Activated T-cell treated with anti-CD3 and anti-CD28 coated beads, Interleukin-2, amount 50 U/mL, for 24 hours (primary cell): ENCODE results near the gene PLSCR4.

Experiments used
- DNase-seq: peaks from one replicate; pipeline ENCODE4 v3.0.0-alpha.2; 2020
- H3K27ac Mint-ChIP-seq: 2 replicates; pipeline ENCODE4 v1.8.0; 2020; ENCODE audit warnings: mild to moderate bottlenecking, mixed read lengths
- H3K27me3 Mint-ChIP-seq: 2 replicates; pipeline ENCODE4 v1.8.0; 2020; ENCODE audit warnings: mixed read lengths
- H3K36me3 Mint-ChIP-seq: 2 replicates; pipeline ENCODE4 v1.8.0; 2020; ENCODE audit warnings: low read depth, mixed read lengths
- H3K4me1 Mint-ChIP-seq: 2 replicates; pipeline ENCODE4 v1.8.0; 2020; ENCODE audit warnings: low read depth, mixed read lengths
- H3K4me3 Mint-ChIP-seq: 2 replicates; pipeline ENCODE4 v1.8.0; 2020; ENCODE audit warnings: mild to moderate bottlenecking, moderate library complexity, mixed read lengths
- H3K9me3 Mint-ChIP-seq: 2 replicates; pipeline ENCODE4 v1.8.0; 2020; ENCODE audit warnings: mixed read lengths

The PLSCR4 gene

DNA sequence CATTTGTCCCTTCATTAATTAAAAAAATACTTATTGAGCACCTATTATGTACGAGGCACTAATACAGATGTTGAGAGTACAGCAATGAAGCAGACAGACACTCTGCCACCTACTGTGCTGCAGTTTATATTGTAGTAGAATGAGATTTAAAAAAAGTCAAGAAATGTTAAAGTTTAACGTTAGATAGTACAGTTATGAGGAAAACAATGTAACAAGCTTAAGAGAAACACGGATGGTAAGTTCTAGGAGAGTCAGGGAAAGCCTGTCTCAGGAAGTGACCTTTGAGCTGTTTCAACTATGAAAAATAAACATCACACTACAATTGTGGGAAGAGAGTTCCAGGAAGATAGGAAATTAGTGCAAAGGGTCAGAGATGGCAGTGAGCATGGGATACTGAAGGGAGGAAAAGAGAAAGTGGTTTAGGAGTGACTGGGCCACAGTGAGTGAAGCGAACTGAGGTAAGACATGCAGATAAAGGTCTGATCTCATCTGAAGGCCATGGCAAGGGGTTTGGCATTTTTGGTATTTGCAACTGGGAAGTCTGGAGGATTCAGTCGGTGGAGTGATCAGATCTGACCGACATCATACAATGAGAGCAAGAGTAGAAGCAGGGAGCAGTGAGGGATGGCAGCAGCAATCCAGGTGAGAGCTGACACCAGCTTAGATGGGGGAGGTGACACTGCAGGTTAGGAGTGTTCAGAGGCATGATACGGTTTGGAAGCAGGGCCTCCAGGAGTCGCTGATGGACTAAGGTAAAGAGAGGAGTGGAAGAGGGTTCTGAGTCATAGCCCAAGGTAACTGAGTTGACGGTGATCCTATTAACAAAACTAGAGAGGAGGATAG is 28.5 kb downstream of the PLSCR4 start:
- H3K4me3 Mint-ChIP-seq: no peak overlapping the region
- H3K36me3 Mint-ChIP-seq: no peaks in the 10 kb centered on the region
- peaks cover 5% of the 10 kb centered on the region for H3K27me3 Mint-ChIP-seq
- H3K9me3 Mint-ChIP-seq: no peaks in the 10 kb centered on the region
- H3K4me1 Mint-ChIP-seq: no peaks in the 10 kb centered on the region
- no peak for DNase-seq
- H3K27ac Mint-ChIP-seq: peak overlapping the region; percentile 13

DNA sequence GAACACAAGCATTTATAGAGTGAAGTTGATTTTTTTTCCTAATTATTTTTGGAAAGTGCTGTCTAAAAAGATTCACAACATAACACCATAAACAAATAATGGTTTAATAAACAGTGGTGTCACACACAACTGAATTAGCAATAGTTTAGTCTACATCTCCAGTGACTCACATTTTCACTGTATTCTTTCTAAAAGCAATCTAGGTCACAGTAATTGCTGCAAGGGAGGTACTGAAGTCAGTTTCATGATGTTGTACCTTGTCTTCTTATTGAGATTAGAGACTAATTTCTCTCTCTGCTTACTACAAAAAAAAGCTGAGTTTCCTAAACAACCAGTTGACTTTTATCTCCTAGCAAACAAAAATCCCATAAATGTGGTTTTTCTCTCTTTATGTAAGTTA is 29.6 kb downstream of the PLSCR4 start:
- Mint-ChIP-seq H3K4me1 (no peaks in the 10 kb centered on the region), H3K36me3 (no peaks in the 10 kb centered on the region), H3K4me3 (no peak overlapping the region), H3K27ac (no peak overlapping the region), H3K9me3 (no peaks in the 10 kb centered on the region), H3K27me3 (peaks cover 9% of the 10 kb centered on the region)
- DNase-seq: no peak

DNA sequence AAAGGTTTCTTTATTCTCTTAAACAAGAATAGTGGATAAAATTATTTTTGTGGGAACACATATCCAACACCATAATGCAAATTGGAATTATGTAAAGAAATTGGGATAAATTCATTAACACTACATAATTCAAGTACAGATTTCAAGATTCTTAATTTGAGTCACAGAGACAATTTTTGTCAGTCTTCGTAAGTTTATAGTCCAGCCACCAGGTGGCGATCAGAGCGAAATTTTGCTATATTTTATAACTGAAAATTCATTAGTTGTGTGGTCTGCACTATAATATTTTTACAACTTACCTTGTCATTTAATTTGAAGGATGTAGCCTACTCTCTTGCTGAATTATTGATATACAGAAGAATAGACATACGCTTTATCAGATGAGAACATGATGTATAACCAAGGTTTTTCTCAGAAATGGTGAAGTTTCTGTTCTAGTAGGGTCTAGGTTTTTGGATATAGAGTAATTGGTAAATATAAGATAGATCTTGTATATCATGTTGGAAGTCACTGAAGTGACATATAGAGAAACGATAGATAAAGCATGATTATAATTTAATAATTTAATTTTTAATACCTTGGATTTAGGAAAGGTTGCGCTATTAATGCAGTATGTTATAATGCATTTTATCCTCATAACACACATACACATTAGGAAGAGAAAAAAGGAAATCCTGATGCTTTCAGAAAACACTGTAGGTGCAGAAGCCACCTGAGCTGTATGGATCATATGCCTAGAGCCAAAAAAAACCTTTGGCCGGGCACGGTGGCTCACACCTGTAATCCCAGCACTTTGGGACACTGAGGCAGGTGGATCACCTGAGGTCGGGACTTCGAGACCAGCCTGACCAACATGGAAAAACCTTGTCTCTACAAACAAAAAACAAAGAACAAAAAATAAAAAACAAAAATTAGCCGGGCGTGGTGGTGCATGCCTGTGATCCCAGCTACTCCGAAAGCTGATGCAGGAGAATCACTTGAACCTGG is 31.7 kb downstream of the PLSCR4 start:
- no peak overlapping the region for H3K27ac Mint-ChIP-seq

DNA sequence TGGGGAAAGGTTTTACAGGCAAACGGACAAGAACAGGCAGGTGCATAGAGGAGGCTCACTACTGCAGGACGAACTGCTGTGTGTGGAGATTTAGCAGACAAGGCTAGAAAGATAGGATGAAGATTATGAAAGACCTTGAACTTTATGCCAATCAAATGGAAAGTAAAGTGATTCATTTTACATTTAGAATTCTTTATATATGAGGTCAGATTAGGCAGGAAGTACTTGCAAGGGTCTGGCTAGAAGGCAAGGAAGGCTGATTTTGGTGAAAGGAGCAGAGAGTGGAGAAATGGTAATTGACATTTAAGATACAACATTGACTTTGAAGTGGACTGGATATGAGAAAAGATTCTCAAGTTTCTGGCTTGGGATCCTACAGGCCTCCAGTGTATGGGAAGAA is 33.6 kb downstream of the PLSCR4 start:
- Mint-ChIP-seq H3K27me3 (peaks cover 9% of the 10 kb centered on the region), H3K27ac (no peak overlapping the region), H3K9me3 (no peaks in the 10 kb centered on the region), H3K4me1 (no peaks in the 10 kb centered on the region), H3K4me3 (no peak overlapping the region), H3K36me3 (no peaks in the 10 kb centered on the region)
- DNase-seq: no peak

More for the DNA sequence above, 31.7 kb downstream of the PLSCR4 start:
- Mint-ChIP-seq H3K36me3 (no peaks in the 10 kb centered on the region), H3K4me1 (no peaks in the 10 kb centered on the region), H3K27me3 (peaks cover 9% of the 10 kb centered on the region), H3K4me3 (no peak overlapping the region), H3K9me3 (no peaks in the 10 kb centered on the region)
- DNase-seq: peak; percentile 39

DNA sequence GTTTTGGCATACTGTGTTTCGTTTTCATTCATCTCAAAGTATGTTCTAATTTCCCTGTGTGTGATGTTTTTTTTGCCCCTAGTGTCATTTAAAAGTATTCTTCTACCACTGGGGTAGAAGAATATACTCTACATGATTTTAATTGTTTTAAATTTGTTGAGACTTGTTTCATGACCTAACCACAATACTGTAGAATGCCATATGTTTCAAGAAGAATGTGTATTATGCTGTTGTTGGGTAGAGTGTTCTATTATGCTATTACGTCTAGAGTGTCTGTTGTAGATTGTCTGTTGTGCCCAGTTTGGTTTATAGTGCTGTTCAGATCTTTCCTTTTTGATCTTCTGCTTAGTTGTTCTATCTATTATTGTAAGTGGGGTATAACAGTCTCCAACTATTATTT is 36.4 kb downstream of the PLSCR4 start:
- Mint-ChIP-seq H3K36me3 (no peaks in the 10 kb centered on the region), H3K27ac (no peak overlapping the region), H3K4me3 (no peak overlapping the region), H3K27me3 (peaks cover 9% of the 10 kb centered on the region), H3K9me3 (no peaks in the 10 kb centered on the region), H3K4me1 (no peaks in the 10 kb centered on the region)
- no peak for DNase-seq

DNA sequence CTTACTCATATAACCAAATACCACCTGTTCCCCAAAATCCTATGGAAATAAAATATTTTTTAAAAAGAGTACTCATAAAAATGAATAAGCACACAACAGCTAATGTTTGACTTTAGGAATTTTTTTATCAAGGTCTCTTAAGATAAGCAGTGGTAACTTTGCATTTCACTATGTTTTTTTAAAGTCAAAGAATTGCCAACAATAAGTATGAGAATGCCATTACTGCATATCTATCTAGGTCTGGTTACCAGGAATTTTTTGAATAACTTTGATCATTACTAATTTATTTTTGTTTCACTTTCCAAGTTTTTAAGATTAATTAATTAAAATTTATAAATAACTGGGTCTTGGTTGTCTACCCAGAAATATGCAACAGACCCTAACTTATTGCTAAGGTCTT is 41.5 kb downstream of the PLSCR4 start:
- no peaks in the 10 kb centered on the region for H3K36me3 Mint-ChIP-seq
- H3K27ac Mint-ChIP-seq: no peak overlapping the region
- no peaks in the 10 kb centered on the region for H3K9me3 Mint-ChIP-seq
- no peaks in the 10 kb centered on the region for H3K4me1 Mint-ChIP-seq
- no peak overlapping the region for H3K4me3 Mint-ChIP-seq
- DNase-seq: no peak
- H3K27me3 Mint-ChIP-seq: no peaks in the 10 kb centered on the region

DNA sequence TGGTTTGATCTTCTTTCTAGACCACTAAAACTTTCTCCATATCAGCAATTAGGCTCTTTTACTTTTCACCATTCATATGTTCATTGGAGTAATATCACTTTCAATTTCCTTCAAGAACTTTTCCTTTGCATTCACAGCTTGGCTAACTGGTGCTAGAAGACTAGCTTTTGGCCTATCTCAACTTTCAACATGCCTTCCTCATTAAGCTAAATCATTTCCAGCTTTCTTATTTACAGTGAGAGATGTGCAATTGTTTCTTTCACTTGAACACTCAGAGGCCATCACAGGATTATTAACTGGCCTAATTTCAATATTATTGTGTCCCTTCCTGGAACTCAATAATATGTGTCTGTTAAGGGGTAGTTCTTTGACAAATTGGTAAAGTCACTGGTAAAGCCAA is 47.1 kb downstream of the PLSCR4 start:
- no peaks in the 10 kb centered on the region for H3K4me1 Mint-ChIP-seq

DNA sequence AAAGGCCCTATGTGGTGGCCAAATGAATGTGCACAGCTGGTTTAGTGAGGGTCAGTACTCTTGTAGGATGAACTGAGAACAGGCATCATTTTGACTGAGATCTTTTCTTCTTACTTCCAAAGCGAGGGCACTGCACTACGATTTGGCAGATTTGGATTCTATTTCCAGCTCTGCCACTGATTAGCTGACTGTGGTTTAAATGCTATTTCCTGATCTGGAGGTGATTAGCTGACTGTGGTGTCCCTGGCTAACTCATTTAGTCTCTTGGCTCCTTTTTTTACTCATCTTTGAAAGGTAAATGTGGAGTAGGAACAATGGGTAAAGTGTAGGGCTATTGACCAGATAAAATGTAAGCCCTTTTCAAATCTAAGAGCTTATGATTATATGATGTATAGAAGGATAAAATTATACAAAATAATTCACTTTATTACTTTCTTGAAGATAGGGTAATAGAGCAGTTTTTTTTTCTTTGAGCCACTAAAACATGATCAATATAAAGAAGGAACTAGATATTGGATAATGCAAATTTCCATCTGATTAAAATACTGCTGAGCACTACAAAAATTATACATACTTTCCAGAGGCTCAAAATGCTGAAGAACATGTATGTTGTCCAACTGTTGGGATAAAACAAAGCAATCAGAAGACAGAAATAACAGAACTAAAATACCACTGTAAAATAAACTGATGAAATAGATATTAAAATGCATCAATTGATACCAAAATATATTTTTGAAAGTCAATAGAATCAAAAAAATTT is 50.3 kb downstream of the PLSCR4 start:
- no peak overlapping the region for H3K27ac Mint-ChIP-seq
- no peaks in the 10 kb centered on the region for H3K4me1 Mint-ChIP-seq
- peaks cover 3% of the 10 kb centered on the region for H3K27me3 Mint-ChIP-seq
- no peaks in the 10 kb centered on the region for H3K9me3 Mint-ChIP-seq
- no peak overlapping the region for H3K4me3 Mint-ChIP-seq
- DNase-seq: no peak
- no peaks in the 10 kb centered on the region for H3K36me3 Mint-ChIP-seq

More for the DNA sequence above, 47.1 kb downstream of the PLSCR4 start:
- Mint-ChIP-seq H3K36me3 (no peaks in the 10 kb centered on the region), H3K27ac (no peak overlapping the region), H3K9me3 (no peaks in the 10 kb centered on the region), H3K4me3 (no peak overlapping the region), H3K27me3 (peaks cover 3% of the 10 kb centered on the region)
- no peak for DNase-seq

DNA sequence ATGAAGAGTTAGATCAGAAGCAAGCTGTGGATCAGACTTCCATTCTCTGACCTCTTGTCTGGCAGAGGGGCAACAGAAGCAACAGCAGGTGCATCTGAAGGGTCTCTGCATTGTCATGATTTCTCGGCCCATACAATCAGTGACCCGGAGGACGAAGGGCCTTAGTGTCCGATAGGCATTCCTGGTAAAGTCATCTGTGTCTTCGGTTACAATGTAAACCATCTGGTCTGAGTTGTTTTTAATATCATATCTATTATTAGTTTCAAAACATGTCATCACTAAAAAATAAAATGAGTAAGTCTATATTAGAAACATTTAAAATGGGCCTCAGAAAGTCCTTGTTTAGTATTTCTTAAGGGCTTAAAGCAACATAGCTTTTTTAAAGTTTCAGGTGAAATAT is 51.1 kb downstream of the PLSCR4 start:
- DNase-seq: no peak
- Mint-ChIP-seq H3K4me1 (no peaks in the 10 kb centered on the region), H3K9me3 (no peaks in the 10 kb centered on the region), H3K36me3 (no peaks in the 10 kb centered on the region), H3K27me3 (peaks cover 3% of the 10 kb centered on the region), H3K27ac (no peak overlapping the region), H3K4me3 (no peak overlapping the region)

DNA sequence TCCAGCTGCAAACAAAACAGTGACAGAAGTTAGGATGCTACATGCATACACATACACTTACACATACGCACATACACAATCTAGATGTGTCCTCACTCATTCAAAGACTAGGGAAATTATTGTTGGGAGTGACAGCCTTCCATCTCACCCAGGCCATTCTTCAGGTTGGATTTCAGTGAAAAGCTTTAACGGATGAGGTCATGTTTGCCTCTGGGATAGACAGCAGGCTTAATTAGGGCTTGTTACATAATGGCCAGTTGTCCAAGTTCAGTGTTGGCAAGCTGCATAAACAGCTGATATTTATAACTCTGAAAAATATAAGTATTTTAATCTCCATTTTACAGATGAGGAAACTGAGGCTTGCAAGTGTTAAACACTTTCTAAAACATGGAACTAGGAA is 54.1 kb downstream of the PLSCR4 start:
- H3K27me3 Mint-ChIP-seq: no peaks in the 10 kb centered on the region
- no peak overlapping the region for H3K27ac Mint-ChIP-seq
- H3K4me1 Mint-ChIP-seq: no peaks in the 10 kb centered on the region
- no peak overlapping the region for H3K4me3 Mint-ChIP-seq
- DNase-seq: no peak
- H3K36me3 Mint-ChIP-seq: no peaks in the 10 kb centered on the region
- no peaks in the 10 kb centered on the region for H3K9me3 Mint-ChIP-seq

DNA sequence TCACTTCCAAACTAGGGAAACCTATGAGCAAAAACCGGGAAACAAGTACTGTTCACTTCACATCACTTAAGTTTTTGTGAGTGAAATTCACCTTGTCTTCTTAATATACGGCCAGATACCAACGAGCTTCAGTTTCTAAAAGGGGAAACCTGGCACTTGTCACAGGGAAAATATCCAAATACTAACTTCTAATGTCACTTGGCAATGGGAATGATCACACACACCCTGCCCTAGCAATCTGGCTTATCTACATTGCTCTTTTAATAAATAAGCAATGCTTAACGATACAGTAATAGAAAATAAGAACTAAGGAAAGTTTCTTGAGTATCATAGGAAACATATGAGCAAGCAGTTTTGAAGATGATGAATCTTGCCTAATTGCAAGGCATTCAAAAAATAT is 55.3 kb downstream of the PLSCR4 start:
- no peak for DNase-seq
- Mint-ChIP-seq H3K36me3 (no peaks in the 10 kb centered on the region), H3K4me1 (no peaks in the 10 kb centered on the region), H3K27ac (no peak overlapping the region), H3K4me3 (no peak overlapping the region), H3K27me3 (no peaks in the 10 kb centered on the region), H3K9me3 (no peaks in the 10 kb centered on the region)

DNA sequence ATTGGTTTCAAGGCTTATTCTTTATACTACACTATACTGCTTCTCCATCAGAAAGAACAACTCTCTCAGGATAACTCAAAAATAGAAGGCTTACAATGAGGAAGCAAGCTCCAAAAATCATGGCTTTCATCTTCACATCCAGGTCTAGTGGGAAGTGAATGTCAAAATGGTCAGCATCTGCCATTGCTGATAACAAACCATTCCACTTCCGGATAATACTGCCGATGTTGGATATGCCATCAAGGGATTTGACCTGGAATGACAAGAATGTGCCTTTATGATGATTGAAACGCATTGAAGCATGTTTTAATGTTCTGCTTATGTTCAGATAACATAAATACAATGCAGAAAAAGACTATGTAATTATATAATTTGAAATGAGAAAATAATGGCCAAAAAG is 55.9 kb downstream of the PLSCR4 start:
- Mint-ChIP-seq H3K4me3 (no peak overlapping the region), H3K36me3 (no peaks in the 10 kb centered on the region), H3K27me3 (no peaks in the 10 kb centered on the region), H3K27ac (no peak overlapping the region), H3K4me1 (no peaks in the 10 kb centered on the region), H3K9me3 (no peaks in the 10 kb centered on the region)
- no peak for DNase-seq

DNA sequence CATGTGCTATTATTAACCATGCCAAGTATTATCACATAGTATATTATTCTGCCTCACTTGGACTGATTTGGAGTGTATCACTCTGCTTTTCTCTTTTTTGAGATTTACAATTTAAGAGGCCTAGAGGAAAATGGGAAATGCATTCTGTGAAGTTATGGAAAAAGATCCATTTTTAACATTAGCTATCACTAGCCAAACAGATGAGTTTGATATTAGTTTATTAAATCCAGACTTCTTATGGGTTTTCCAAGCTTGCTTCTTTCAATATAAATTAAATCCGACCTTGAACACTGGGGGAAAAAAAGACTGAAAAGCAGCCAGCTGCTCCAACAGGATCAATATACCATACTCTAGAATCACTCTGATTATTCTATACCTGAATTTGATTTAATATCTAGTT is 59.9 kb downstream of the PLSCR4 start:
- Mint-ChIP-seq H3K4me3 (no peak overlapping the region), H3K27me3 (peaks cover 10% of the 10 kb centered on the region), H3K36me3 (no peaks in the 10 kb centered on the region), H3K27ac (no peak overlapping the region), H3K9me3 (no peaks in the 10 kb centered on the region), H3K4me1 (no peaks in the 10 kb centered on the region)
- no peak for DNase-seq

DNA sequence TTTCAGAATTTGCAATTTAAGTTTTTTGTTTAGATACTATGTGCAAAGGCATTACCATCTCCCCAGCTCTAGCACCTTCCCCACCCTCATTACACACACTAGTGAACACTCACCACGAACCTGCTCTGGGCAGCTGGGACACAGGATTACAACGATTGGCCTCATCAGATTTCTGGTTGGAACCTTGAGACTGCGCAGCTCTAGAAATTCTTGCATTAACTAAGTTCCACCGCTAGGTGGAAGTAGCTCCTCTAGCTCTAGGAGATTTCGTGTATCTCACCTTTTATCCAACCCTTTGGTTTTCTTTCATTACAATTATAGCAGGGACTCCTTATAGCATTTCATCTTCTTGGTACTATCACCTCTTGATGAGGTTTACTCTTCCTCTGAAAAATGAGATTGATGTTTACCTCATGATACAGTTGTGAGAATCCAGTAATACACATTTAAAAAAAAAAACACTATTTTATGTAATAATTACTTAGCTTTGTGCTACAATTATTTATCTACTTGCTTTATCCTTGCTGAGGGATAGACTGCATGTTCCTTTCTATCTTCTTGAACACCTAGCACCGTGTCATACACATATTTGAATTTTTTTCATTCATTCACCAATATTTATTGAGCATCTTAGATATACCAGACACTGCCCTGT is 61.3 kb downstream of the PLSCR4 start:
- Mint-ChIP-seq H3K36me3 (no peaks in the 10 kb centered on the region), H3K4me3 (no peak overlapping the region), H3K9me3 (no peaks in the 10 kb centered on the region), H3K4me1 (no peaks in the 10 kb centered on the region), H3K27me3 (peaks cover 15% of the 10 kb centered on the region), H3K27ac (no peak overlapping the region)
- DNase-seq: peak; percentile 31
